HG03280 (cell line): ENCODE results near the gene SETD2.
A peak's percentile ranks its signal among the peaks of the same experiment; 100 is the strongest.
"Not testable (repeated sequence)": the region's sequence is repeated elsewhere in the genome, so short reads cannot be mapped to it uniquely, and the experiment has no call there.

Experiments
- ATAC-seq: cut with Tn5 transposase; IDR thresholded peaks from one replicate; pipeline ENCODE4 v1.9.1; 2021; ENCODE audit warnings: mild to moderate bottlenecking, moderate library complexity; ENCODE audit not compliant: unreplicated experiment

SETD2 gene, protein sequence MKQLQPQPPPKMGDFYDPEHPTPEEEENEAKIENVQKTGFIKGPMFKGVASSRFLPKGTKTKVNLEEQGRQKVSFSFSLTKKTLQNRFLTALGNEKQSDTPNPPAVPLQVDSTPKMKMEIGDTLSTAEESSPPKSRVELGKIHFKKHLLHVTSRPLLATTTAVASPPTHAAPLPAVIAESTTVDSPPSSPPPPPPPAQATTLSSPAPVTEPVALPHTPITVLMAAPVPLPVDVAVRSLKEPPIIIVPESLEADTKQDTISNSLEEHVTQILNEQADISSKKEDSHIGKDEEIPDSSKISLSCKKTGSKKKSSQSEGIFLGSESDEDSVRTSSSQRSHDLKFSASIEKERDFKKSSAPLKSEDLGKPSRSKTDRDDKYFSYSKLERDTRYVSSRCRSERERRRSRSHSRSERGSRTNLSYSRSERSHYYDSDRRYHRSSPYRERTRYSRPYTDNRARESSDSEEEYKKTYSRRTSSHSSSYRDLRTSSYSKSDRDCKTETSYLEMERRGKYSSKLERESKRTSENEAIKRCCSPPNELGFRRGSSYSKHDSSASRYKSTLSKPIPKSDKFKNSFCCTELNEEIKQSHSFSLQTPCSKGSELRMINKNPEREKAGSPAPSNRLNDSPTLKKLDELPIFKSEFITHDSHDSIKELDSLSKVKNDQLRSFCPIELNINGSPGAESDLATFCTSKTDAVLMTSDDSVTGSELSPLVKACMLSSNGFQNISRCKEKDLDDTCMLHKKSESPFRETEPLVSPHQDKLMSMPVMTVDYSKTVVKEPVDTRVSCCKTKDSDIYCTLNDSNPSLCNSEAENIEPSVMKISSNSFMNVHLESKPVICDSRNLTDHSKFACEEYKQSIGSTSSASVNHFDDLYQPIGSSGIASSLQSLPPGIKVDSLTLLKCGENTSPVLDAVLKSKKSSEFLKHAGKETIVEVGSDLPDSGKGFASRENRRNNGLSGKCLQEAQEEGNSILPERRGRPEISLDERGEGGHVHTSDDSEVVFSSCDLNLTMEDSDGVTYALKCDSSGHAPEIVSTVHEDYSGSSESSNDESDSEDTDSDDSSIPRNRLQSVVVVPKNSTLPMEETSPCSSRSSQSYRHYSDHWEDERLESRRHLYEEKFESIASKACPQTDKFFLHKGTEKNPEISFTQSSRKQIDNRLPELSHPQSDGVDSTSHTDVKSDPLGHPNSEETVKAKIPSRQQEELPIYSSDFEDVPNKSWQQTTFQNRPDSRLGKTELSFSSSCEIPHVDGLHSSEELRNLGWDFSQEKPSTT (N-terminal part only)

GRCh38 chr3:47164007-47164881 lies at the start of gene SETD2:
Gene SETD2 (minus strand): TSS chr3:47164113. CDS start chr3:47163924, 189 bp downstream.
- peak; percentile 69 for ATAC-seq

GRCh38 chr3:47210863-47211405 lies 47.0 kb upstream of the SETD2 start:
- no peak for ATAC-seq

DNA sequence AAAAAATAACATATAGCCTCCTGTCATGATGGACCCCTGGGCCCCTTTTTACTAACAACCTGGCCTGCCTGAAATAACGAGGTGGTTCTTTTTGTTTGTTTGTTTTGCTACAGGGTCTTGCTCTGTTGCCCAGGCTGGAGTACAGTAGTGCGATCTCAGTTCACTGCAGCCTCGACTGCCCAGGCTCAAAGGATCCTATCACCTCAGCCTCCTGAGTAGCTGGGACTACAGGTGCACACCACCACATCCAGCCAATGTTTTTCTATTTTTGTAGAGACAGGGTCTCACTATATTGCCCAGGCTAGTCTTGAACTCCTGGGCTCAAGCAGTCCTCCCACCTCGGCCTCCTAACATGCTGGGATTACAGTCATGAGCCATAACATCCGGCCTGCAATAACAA lies 42.1 kb upstream of the SETD2 start:
- ATAC-seq, result not testable (repeated sequence)

GRCh38 chr3:47204875-47205274 lies 41.0 kb upstream of the SETD2 start:
- no peak for ATAC-seq

GRCh38 chr3:47202542-47202941 lies 38.6 kb upstream of the SETD2 start:
- no peak for ATAC-seq

GRCh38 chr3:47197287-47197686 lies 33.4 kb upstream of the SETD2 start:
- no peak for ATAC-seq

DNA sequence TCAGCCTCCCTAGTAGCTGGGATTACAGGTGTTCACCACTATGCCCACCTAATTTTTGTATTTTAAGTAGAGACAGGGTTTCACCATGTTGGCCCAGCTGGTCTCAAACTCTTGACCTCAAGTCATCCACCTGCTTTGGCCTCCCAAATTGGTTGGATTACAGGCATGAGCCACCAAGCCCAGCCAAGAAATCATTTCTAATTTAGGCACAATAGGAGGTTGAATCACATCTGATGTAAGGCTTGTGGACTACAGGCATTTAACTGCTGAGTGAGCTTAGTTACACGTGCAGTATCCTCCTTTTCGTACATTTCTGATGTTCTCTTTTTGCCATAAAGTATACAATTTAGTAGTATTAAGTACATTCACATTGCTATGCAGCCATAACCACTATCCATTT lies 31.1 kb upstream of the SETD2 start:
- no peak for ATAC-seq

GRCh38 chr3:47193871-47194859 lies 30.3 kb upstream of the SETD2 start:
- ATAC-seq, result no peak

GRCh38 chr3:47186285-47186684 lies 22.4 kb upstream of the SETD2 start:
- no peak for ATAC-seq

- not testable (repeated sequence) for ATAC-seq
Observed at GRCh38 chr3:47181685-47182084, 17.8 kb upstream of the SETD2 start.

DNA sequence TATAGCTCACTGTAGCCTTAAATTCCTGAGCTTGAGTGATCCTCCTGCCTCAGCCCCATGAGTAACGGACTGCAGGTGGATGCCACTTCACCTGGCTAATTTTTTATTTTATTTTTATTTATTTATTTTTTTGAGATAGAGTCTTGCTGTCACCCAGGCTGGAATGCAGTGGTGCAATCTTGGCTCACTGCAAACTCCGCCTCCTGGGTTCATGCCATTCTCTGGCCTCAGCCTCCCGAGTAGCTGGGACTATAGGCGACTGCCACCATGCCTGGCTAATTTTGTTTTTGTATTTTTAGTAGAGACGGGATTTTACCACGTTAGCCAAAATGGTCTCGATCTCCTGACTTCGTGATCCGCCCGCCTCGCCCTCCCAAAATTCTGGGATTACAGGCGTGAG lies 16.1 kb upstream of the SETD2 start:
- ATAC-seq, result not testable (repeated sequence)

- no peak for ATAC-seq
Observed at GRCh38 chr3:47176582-47176981, 12.7 kb upstream of the SETD2 start.

DNA sequence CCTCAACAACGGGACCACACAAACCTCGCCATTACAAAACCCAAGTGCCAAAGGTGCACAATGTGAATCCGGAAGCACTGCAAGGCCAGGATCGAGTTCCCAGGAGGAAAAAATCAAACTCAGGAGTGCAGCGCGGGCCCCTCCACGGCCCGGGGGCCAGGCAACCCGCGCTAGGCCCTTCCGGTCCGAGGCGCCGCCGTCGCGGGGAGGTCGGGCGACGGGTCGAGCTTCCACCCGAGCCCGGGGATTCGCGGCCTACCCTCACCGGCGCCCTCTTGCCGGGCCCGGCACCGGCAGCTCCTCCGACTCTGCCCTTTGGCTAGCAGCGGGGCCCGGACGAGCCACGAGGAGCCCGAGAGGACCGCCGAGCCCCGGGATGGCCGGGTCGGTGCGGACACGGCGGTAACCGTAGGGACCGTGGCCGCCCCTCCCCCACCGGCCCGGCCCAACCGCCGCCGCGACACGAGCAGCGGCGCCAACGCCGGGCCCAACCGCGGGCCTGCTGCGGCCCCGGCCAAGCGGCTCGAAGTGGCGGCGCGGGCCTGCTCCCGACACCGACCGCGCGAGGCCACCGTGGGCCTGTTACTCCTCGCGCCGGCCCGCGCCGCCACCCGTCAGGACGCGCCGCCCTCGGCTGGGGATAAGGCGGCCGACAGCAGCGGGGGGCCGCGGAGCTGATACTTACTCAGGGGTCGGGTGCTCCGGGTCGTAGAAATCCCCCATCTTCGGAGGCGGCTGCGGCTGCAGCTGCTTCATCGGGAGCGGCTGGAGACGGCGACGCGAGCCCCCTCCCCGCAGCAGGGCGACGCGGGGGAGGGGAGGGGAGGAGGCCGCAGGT lies 525 bp downstream of the SETD2 start:
- peak; percentile 34 for ATAC-seq

DNA sequence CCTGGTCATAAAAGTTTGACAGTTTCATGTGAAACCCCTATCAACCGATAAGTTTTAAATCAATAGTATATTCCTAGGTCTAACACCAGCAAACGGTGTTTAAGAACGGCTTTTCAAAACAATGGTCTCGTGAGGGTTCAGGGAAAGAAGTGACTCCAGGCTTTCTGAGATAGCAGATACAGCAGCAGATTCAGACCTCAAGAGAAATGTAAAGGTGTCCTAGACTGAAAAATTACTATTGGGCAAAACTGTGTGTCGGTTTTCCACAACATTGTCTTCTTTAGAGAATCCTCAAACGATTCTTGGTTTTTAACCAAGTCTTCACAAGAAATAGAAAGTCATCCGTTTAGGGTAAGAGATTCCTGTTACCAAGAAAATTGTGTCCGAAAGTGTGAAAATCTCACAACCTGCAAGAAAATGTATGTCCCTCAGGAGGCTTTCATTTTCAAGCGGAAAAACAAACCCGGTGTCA lies 1.2 kb downstream of the SETD2 start:
- no peak for ATAC-seq

- ATAC-seq, result no peak
Observed at GRCh38 chr3:47161983-47162696, 1.8 kb downstream of the SETD2 start.

DNA sequence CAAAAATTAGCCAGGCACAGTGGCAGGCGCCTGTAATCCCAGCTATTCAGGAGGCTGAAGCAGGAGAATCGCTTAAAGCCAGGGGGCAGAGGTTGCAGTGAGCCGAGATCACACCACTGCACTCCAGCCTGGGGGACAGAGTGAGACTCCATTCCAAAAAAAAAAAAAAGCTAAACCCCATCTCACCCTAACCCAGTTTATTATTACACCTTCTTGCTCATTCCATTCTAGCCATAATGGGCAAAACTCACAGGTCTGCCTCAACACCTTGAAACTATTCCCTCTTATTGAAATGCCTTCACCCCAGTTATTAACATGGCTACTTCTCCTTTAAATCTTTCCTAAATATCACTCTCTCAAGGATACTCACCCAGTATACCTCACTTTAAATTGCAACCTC lies 4.1 kb downstream of the SETD2 start:
- ATAC-seq, result no peak

DNA sequence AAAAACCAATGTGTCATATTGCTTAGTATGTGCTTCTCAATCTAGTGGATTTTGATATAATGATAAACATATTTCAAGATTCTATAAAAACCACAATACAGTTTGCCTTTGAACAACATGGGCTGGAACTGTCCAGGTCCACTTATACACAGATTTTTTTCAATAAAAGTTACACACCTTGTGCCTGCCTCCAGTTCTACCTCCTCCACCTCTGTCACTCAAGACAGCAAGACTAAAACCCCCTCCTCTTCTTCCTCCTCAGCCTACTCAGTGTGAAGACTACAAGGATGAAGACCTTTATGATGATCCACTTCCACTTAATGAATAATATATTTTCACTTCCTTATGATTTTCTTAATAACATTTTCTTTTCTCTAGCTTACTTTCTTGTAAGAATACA lies 5.7 kb downstream of the SETD2 start:
- no peak for ATAC-seq
